Vagina (tissue), 2 donors: ENCODE measurements around the gene DGKQ. TPM values are rescaled to one million over a fixed set of nuclear protein-coding genes. Genes with fewer than 3 reads are reported as not detected.
A peak's percentile ranks its signal among the peaks of the same experiment; 100 is the strongest.

ENCODE experiments used
- DNase-seq, 2 donors: peaks; one replicate each; pipeline ENCODE4 v3.0.0-alpha.2; 2017; ENCODE audit errors: extremely low spot score in 2 of 2
- H3K27ac ChIP-seq: fragments of 200-600 bp; sonication (generic); one replicate; pipeline ENCODE4 v1.5.1; 2019
- H3K27me3 ChIP-seq: fragments of 200-600 bp; sonication (generic); one replicate; pipeline ENCODE4 v1.5.1; 2019
- H3K36me3 ChIP-seq, 2 donors: fragments of 200-600 bp; sonication (generic); one replicate each; pipeline ENCODE4 v1.5.1; 2017 to 2019
- H3K4me1 ChIP-seq: fragments of 200-600 bp; sonication (generic); one replicate; pipeline ENCODE4 v1.5.1; 2019
- H3K4me3 ChIP-seq, 2 donors: fragments of 200-600 bp; sonication (generic); 1 replicate in 1 of 2; 2 replicates in 1 of 2; pipeline ENCODE4 v1.5.1; 2016 to 2019
- H3K9me3 ChIP-seq: fragments of 200-600 bp; sonication (generic); one replicate; pipeline ENCODE4 v1.5.1; 2019
- POLR2A ChIP-seq, 2 donors: fragments of 450-650 bp; IDR thresholded peaks; one replicate each; pipeline ENCODE4 v1.6.1; 2017; ENCODE audit warnings: antibody characterized with exemption in 2 of 2, mild to moderate bottlenecking in 2 of 2, moderate library complexity in 2 of 2
- POLR2AphosphoS5 ChIP-seq, 2 donors: sonication (generic); formaldehyde crosslinking; IDR thresholded peaks; one replicate each; pipeline ENCODE4 v1.9.0; 2017; ENCODE audit warnings: antibody characterized with exemption in 2 of 2, mild to moderate bottlenecking in 2 of 2, low read depth in 1 of 2; ENCODE audit not compliant: insufficient read depth in 1 of 2
- intact Hi-C: fragments of 100-400 bp; cut with DNase I; formaldehyde crosslinking; loops from one replicate; pipeline ENCODE4 v1.15.1; 2023
- total RNA-seq: library from RNA; depleted of rRNA; stranded (reverse); fragments of >200 nt; gene quantifications from one replicate; pipeline ENCODE4 v1.2.3, GENCODE V29; 2016
- TF ChIP-seq, protein P1 (sequence below), 3 experiments: fragments of 450-650 bp in 2 of 3; fragments of 200-600 bp in 1 of 3; sonication (generic) in 1 of 3; IDR thresholded peaks; one replicate each; pipeline ENCODE4 v1.5.1; 2017 to 2019; ENCODE audit warnings: antibody characterized with exemption in 3 of 3, mild to moderate bottlenecking in 2 of 3, moderate library complexity in 2 of 3

The DGKQ gene
- total RNA-seq, 1 donor from 2014 or later = 16.2 TPM

DNA sequence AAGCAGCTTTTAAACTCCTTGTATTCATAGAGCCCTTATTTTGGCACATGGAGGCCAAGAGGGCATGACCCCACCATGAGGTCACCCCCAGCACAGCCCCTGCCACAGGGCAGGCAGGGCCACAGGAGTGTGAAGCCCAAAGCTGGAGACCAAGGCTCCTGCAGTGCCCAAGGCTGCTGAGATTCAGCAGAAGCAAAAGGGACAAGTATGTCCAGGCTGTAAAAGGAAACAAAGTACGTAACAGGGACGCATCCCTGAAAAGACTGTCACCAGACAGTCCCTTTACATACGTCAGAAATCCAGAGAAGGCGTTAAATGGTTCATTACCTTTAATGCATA is 60.1 kb downstream of the DGKQ start:
- no peak overlapping the region for H3K4me3 ChIP-seq
- no peaks in the 10 kb centered on the region for H3K27me3 ChIP-seq
- DNase-seq = no peak
- H3K27ac ChIP-seq = no peak overlapping the region
- intact Hi-C loops = no loop called here
- peaks cover 29% of the 10 kb centered on the region for H3K4me1 ChIP-seq
- H3K9me3 ChIP-seq = no peaks in the 10 kb centered on the region
- TF ChIP-seq, protein P1, sequence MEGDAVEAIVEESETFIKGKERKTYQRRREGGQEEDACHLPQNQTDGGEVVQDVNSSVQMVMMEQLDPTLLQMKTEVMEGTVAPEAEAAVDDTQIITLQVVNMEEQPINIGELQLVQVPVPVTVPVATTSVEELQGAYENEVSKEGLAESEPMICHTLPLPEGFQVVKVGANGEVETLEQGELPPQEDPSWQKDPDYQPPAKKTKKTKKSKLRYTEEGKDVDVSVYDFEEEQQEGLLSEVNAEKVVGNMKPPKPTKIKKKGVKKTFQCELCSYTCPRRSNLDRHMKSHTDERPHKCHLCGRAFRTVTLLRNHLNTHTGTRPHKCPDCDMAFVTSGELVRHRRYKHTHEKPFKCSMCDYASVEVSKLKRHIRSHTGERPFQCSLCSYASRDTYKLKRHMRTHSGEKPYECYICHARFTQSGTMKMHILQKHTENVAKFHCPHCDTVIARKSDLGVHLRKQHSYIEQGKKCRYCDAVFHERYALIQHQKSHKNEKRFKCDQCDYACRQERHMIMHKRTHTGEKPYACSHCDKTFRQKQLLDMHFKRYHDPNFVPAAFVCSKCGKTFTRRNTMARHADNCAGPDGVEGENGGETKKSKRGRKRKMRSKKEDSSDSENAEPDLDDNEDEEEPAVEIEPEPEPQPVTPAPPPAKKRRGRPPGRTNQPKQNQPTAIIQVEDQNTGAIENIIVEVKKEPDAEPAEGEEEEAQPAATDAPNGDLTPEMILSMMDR (IDR thresholded peaks at IDR 0.05) = no peak
- peaks cover 0 to 33% of the 10 kb centered on the region in 2 donors for H3K36me3 ChIP-seq

DNA sequence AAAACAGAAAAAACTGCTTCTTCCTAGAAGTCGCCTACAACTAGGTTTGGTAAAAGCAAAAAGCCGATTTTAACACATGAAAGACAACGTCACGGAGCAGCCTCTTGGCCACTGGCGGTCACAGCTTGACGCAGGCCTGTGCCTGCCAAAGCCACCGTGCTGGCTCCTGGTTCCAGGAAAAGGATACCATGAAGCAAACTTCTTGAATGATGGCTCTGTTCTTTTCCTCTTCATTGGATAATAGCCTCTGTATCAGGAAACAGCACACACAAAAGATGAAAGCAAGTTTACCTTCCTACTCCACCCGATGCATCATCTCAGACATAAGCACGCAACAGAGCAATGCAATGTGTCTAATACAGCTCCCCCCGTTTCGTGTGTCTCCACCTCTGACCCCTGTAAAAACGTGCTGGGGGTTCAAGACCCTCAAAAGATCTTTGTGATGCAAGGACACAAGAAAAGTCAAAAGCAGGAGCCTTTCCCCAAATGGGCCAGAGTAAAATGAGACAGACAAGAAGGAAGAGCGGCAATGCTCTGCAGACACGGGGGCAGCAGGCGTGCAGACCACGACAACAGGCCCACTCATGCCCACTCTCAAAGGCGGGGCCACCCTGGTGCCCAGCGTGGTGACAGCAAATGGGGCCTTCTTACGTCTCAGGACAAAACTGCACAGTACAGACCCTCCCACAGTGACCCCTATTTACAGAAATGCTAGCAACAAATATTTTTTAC is 60.7 kb downstream of the DGKQ start:
- DNase-seq = no peak
- Histone ChIP-seq H3K4me1 (peaks cover 29% of the 10 kb centered on the region), H3K27ac (peak overlapping the region; percentile 26), H3K9me3 (no peaks in the 10 kb centered on the region), H3K27me3 (no peaks in the 10 kb centered on the region), H3K36me3 (peaks cover 0 to 38% of the 10 kb centered on the region in 2 donors), H3K4me3 (no peak overlapping the region)
- TF ChIP-seq, protein P1 (IDR thresholded peaks at IDR 0.05) = no peak
- peak in 1 of 2 donors; percentile 75 for TF ChIP-seq POLR2AphosphoS5 (IDR thresholded peaks at IDR 0.05; ENCODE audit: insufficient read depth in 1 of 2, low read depth in 1 of 2)
- TF ChIP-seq POLR2A (IDR thresholded peaks at IDR 0.05) = no peak
- intact Hi-C loops = no loop called here

DNA sequence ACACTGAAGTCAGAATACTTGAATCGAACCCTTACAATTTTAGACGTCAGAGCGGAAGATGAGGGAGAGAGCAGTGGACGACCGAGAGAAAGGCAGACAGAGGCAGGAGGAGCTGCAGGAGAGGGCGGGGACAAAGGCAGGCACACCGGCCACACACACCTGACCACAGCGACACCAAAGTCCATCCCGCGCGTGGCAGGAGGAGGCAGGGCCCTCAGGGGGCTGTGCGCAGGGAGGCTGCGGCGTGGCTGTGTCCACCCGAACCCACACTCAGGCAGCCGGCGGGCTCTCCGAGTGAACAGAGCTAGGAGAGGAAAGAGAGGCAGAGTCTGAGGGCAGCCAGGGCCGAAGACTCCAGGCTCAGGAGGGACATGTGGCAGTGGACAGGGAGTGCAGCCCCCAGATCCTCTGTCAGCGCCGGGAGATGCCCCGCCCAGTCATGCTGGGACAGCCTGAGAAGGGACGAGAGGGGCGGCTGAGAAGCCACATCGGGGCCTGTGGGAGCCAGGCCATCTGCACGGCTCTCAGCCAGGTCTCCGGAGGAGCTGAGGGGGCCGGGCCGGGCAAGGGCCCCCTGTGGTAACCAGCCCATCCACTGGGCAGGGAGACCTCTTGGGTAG is 61.4 kb downstream of the DGKQ start:
- no peak for DNase-seq
- Histone ChIP-seq H3K4me1 (peaks cover 28% of the 10 kb centered on the region), H3K4me3 (no peak overlapping the region), H3K9me3 (no peaks in the 10 kb centered on the region), H3K36me3 (peaks cover 0 to 39% of the 10 kb centered on the region in 2 donors), H3K27me3 (no peaks in the 10 kb centered on the region), H3K27ac (peak overlapping the region; percentile 26)
- intact Hi-C loops = no loop called here
- no peak for TF ChIP-seq POLR2A (IDR thresholded peaks at IDR 0.05)
- no peak for TF ChIP-seq POLR2AphosphoS5 (IDR thresholded peaks at IDR 0.05; ENCODE audit: insufficient read depth in 1 of 2, low read depth in 1 of 2)
- TF ChIP-seq, protein P1 (IDR thresholded peaks at IDR 0.05) = no peak

DNA sequence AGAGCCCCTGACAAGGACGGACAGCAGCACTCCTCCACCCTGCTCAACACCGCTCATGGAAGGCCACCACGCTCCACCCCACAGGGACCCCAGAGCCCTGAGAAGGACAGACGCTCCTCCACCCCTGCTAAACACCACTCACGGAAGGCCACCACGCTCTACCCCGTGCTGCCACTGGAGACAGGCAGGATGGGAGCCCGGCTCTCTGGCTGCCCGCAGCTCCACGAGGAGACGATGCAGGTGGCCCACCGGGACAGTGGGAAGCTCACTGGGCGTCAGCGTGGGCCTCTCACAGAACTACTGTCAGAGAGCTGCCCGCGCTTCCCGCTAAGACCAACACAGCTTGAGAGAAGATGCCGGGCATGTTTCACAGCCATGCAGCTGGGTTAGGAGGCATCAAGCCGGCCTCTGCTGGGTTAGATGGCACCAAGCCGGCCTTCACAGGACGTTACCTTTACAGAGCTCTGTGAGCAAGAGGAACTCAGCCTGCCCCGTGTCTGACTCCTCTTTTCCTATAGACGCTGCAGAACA is 62.1 kb downstream of the DGKQ start:
- no peaks in the 10 kb centered on the region for H3K9me3 ChIP-seq
- intact Hi-C loops = no loop called here
- H3K27me3 ChIP-seq = no peaks in the 10 kb centered on the region
- peaks cover 22% of the 10 kb centered on the region for H3K4me1 ChIP-seq
- DNase-seq = no peak
- TF ChIP-seq POLR2A (IDR thresholded peaks at IDR 0.05) = no peak
- TF ChIP-seq, protein P1 (IDR thresholded peaks at IDR 0.05) = no peak
- TF ChIP-seq POLR2AphosphoS5 (IDR thresholded peaks at IDR 0.05; ENCODE audit: insufficient read depth in 1 of 2, low read depth in 1 of 2) = no peak
- H3K36me3 ChIP-seq = peaks cover 0 to 39% of the 10 kb centered on the region in 2 donors
- H3K27ac ChIP-seq = peak overlapping the region; percentile 26
- H3K4me3 ChIP-seq = no peak overlapping the region
